HG03558 (cell line): ENCODE data around the gene AGAP1.

Source experiments
- ATAC-seq: cut with Tn5 transposase; IDR thresholded peaks from one replicate; pipeline ENCODE4 v1.9.1; 2021; ENCODE audit warnings: moderate number of reproducible peaks; ENCODE audit not compliant: unreplicated experiment; ENCODE audit errors: extremely low read depth

AGAP1 gene

GRCh38 chr2:235485362-235485761, 8.5 kb upstream of the AGAP1 start:
- no peak for ATAC-seq

- no peak for ATAC-seq
These were observed 7.1 kb upstream of the AGAP1 start for GRCh38 chr2:235486729-235487128.

- ATAC-seq: no peak
These were observed 3.9 kb upstream of the AGAP1 start for GRCh38 chr2:235489897-235490296.

GRCh38 chr2:235492850-235493344, 946 bp upstream of the AGAP1 start:
- ATAC-seq: no peak

GRCh38 chr2:235493402-235493774, 455 bp upstream of the AGAP1 start:
- no peak for ATAC-seq

- no peak for ATAC-seq
These were observed 1.0 kb downstream of the AGAP1 start for GRCh38 chr2:235494716-235495372.

GRCh38 chr2:235495373-235496238, 1.8 kb downstream of the AGAP1 start:
- ATAC-seq: no peak

GRCh38 chr2:235496239-235496621, 2.4 kb downstream of the AGAP1 start:
- ATAC-seq: no peak

GRCh38 chr2:235497096-235497495, 3.3 kb downstream of the AGAP1 start:
- no peak for ATAC-seq

GRCh38 chr2:235498541-235498940, 4.7 kb downstream of the AGAP1 start:
- no peak for ATAC-seq

- no peak for ATAC-seq
These were observed 5.3 kb downstream of the AGAP1 start for GRCh38 chr2:235498946-235499812.

GRCh38 chr2:235500110-235500760, 6.4 kb downstream of the AGAP1 start:
- ATAC-seq: no peak

GRCh38 chr2:235500761-235501672, 7.2 kb downstream of the AGAP1 start:
- ATAC-seq: no peak

GRCh38 chr2:235501673-235502031, 7.8 kb downstream of the AGAP1 start:
- ATAC-seq: no peak

GRCh38 chr2:235502336-235502735, 8.5 kb downstream of the AGAP1 start:
- ATAC-seq: no peak

- no peak for ATAC-seq
These were observed 10.8 kb downstream of the AGAP1 start for GRCh38 chr2:235504441-235505180.

GRCh38 chr2:235505181-235505741, 11.4 kb downstream of the AGAP1 start:
- no peak for ATAC-seq

GRCh38 chr2:235506291-235506996, 12.6 kb downstream of the AGAP1 start:
- ATAC-seq: no peak
